Stimulated activated CD8-positive, alpha-beta memory T cell treated with anti-CD3 and anti-CD28 coated beads, Interleukin-7, amount 100 ng/mL, for 4 hours (primary cell): ENCODE measurements around the gene RABL6.
"Not testable (repeated sequence)": the region's sequence is repeated elsewhere in the genome, so short reads cannot be mapped to it uniquely, and the experiment has no call there.

Experiments
- DNase-seq, 2 donors: peaks; one replicate each; pipeline ENCODE4 v3.0.0-alpha.2; 2020; ENCODE audit warnings: low read depth in 2 of 2

Gene RABL6

DNA sequence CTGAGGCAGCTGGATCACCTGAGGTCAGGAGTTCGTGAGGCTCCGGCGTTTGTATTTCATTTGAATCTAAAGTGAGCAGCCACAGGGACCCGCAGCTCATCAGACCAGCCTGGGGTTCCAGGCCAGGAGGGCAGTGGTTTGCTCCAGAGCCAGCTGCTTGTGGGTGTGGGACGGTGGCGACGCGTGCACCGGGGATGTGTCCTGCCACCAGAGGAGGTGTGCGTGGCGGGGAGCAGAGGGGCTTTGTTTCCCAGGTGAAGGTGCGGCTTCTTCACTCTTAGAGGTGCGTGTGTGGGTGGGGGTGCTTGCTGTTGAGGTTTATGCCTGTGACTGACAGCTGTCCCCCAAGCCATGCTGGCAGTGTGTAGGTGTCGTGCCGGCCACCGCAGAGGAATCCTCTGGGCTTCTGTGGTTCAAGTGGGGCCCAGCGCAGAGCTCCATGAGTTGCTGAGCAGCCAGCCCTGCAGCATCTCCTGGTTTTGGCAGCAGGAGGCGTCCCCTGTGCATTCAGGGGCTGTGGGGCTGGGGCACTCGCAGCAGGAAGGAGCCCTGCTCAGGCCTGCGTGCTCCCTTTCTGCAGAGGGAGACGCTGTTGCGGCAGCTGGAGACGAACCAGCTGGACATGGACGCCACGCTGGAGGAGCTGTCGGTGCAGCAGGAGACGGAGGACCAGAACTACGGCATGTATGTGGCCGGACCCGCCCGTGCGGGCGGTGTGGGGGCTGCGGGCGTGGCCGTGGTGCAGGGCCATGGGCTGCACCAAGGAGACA, 27.6 kb downstream of the RABL6 start:
- DNase-seq: no peak

GRCh38 chr9:136835932-136836904, 28.5 kb downstream of the RABL6 start:
- DNase-seq: no peak

- DNase-seq: no peak
These were observed 29.6 kb downstream of the RABL6 start for GRCh38 chr9:136837146-136837855.

DNA sequence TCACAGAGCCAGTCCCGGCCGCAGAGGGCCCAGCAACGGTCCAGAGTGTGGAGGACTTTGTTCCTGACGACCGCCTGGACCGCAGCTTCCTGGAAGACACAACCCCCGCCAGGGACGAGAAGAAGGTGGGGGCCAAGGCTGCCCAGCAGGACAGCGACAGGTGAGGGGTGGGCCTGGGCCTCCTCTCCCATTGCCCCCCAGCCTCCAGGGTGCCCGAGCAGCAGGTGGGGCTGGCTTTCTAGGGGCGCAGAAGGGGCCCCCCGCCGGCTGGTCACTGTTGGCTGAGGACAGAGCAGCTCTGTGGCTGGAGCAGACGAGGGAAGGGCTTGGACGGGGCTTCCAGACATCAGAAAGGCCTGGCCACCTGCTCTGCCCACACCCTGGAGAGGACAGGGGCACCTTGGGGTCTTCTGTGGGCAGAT, 30.1 kb downstream of the RABL6 start:
- DNase-seq: not testable (repeated sequence)

GRCh38 chr9:136838314-136839228, 30.8 kb downstream of the RABL6 start:
- no peak for DNase-seq

GRCh38 chr9:136839229-136840139, 31.7 kb downstream of the RABL6 start:
- no peak for DNase-seq

- no peak for DNase-seq
These were observed 32.6 kb downstream of the RABL6 start for GRCh38 chr9:136840140-136840876.

GRCh38 chr9:136840877-136841645, 33.3 kb downstream of the RABL6 start:
- no peak for DNase-seq

DNA sequence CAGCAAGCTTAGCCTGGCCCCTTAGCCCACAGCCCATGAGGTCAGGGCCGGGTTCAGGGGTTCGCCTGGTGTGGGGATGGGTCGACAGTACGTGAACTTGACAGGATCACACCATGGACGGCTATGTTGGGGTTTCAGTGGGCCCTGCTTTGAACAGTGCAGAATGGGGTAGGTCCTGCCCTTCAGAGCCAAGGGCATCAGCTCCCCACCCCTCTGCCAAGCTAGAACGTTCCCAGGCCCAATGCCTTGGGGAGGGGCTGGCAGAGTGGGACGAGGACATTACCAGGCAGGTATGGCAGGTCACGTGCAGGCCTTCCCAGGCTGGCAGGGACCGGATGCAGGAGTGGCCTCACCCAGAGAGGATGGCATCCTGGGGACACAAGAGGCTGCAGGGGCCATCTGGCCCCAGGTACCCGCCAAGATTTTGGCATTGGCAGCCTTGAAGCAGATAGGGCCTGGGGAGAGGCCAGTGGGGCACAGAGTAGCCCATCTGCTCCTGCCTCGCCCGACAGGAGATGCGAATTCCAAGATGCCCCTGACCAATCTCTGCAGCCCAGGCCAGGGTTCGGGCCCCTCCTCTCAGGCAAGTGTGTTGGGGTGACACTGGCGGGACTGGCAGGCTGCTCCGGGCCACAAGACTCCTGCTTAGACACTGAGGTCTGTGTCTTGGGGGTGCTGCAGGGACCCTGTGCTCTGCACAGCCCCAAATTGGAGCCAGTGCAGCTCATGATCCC, 34.1 kb downstream of the RABL6 start:
- DNase-seq: not testable (repeated sequence)

- peak; percentile 46 to 67 for DNase-seq
These were observed 34.7 kb downstream of the RABL6 start, which contains the start of gene AJM1 for GRCh38 chr9:136842380-136842948. Gene AJM1, plus strand, starts transcription at chr9:136842478. Its CDS starts 1,937 bp downstream, at chr9:136844415.

DNA sequence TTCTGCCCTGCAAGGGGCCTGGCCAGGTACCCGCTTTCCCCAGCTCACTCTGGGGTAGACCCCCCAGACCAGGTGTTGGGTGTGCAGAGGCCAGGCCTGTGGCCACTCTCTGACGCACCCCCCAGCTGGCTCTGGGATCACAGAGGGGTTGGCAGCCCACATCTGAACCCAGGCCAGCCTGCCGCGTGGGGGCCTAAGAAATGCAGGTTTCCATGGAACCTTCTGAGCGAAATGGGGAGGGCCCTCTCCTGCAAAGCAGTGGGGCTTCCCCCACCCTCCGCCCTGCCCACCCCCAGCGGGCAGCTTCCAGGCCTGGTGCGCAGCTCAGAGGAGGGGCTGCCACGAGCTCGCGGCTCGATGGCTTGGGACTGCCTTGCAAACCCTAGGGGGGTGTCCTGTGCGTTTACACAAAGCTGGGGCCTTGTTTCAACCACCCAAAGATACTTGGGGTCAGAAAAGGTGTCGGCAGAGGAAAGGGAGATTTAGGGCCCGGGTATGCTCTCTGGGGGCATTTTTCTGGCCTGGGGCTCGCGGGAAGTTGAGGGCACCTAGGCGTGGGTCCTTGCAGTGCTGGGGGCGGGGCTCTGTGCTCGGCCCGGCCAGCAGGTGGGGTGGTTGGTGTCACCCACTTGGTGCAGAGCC, 35.5 kb downstream of the RABL6 start:
- DNase-seq: not testable (repeated sequence)

DNA sequence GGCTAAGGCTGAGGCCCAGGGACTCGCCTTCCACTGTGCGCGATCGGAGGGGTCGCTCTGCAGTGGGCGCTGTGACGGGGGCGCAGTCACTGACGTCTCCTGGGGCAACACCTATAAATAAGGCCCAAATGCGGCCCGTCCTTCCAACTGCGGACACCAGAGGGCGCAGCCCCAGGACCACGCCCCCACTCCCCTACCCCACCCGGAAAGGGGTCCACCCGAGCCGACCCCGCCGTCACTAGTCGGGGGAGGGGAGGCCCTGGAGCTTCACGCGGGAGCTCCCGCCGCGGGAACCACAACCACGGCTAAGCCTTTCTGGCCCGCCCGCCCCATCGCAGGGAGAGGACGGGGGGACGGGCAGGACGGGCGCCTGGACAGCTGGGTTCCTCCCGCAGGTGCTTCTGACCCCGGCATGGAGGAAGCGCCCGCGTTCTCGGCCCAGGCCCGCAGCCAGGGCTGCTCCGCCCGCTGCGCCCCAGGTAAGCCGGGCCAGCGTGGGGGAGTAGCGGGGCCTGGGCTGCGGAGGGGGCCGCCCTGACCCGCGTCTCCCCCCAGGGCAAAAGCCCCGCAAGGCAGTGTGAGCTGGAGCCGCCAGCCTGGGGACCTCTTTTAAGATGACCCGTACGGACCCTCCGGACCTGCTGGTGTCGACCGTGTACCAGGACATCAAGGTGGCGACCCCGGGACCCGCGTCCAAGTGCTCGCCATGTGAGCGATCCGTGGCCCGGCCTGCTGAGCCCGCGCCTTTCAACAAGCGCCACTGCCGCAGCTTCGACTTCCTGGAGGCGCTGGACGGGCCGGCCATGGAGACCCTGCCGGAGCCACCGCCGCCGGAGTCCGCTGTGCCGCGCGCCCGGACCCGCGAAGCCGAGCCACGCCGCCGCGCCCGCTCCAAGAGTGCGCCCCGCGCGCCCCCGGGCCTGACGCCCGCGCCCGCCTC, 36.3 kb downstream of the RABL6 start:
- peak; percentile 11 to 47 for DNase-seq

DNA sequence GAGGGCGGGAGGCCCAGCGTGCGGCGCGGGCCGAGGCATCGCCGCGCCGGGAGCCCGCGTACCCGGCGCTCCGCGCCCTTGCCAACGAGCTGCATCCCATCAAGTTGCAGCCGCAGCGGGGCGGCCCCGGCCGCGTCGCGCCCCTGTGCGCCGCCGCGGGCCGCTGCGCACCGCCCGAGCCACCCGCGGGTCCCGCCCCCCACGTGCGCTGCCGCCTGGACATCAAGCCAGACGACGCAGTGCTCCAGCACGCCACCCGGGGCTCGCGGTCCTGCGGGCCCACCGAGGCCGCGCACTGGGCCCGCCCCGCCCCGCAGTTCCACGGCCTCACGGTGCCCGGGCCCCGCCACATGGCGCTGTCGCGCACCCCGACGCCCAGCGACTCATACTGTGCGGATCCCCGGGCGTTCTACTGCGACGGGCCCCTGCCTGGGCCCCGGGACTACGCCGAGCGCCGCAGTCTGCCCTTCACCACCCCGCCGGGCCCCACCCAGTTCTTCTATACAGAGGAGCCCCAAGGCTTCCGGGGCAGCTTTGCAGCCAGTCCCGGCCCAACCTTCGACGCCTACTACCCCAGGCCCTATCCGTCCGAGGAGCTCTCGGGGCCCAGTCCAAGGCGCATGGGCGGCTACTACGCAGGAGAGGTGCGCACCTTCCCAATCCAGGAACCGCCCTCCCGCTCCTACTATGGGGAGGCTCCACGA, 37.2 kb downstream of the RABL6 start:
- no peak for DNase-seq

DNA sequence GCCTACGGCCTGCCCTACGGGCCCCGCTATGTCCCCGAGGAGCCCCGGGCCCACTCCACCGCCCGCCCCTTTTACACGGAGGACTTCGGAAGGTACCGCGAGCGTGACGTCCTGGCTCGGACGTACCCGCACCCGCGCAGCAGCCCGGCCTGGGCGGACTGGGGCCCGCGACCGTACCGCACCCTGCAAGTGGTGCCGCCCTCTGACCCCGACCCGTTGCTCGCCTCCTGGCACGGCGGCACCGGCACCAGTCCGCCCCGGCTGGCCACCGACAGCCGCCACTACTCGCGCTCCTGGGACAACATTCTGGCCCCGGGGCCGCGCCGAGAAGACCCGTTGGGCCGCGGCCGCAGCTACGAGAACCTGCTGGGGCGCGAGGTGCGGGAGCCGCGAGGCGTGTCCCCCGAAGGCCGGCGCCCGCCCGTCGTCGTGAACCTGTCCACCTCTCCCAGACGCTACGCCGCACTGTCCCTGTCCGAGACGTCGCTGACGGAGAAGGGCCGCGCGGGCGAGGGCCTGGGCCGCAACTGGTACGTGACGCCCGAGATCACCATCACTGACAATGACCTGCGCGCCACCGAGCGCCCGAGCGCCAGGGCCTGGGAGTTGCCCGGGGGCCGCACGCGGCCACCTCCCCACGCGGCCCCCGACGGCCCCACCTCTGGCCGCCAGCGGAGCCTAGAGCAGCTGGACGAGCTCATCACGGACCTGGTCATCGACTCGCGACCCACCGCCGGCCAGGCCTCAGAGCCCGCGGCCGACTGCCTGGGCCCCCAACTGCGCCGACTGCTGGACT, 37.9 kb downstream of the RABL6 start:
- no peak for DNase-seq
